Measurements from ENCODE around the gene CACNA1H.

GRCh38 chr16:1137604-1138003 is 15.3 kb upstream of the CACNA1H start:
- TF ChIP-seq POLR2A (IDR thresholded peaks at IDR 0.05) (no peak), CTCF (IDR thresholded peaks at IDR 0.05) (no peak), EP300 (IDR thresholded peaks at IDR 0.05; ENCODE audit: low read depth) (no peak)
